Kidney capillary endothelial cell (primary cell): ENCODE measurements around the gene CHST11.

Experiments used
- DNase-seq: peaks from one replicate; pipeline ENCODE4 v3.0.0-alpha.2; 2018; ENCODE audit warnings: low spot score

The CHST11 gene

GRCh38 chr12:104809251-104809650 is 352.5 kb downstream of the CHST11 start:
- no peak for DNase-seq

- DNase-seq: no peak
Measured at GRCh38 chr12:104809706-104810385, 353.1 kb downstream of the CHST11 start.
